B cell (primary cell): Measurements from ENCODE around the gene PHKG2. TPM values are rescaled to one million over a fixed set of nuclear protein-coding genes. Genes with fewer than 3 reads are reported as not detected.

ENCODE experiments used
- ATAC-seq: fragments of 200-7000 bp; cut with Tn5 transposase; one replicate; pipeline ENCODE4 v1.10.0; 2021; ENCODE audit warnings: low read depth, mild to moderate bottlenecking, moderate number of reproducible peaks, moderate library complexity
- CTCF ChIA-PET: fragments of 350-600 bp; sonication (Branson Sonifier 250); formaldehyde crosslinking; loops from one replicate; lab custom pipeline; 2021; ENCODE audit warnings: antibody characterized with exemption, inconsistent platforms; lab: Charles Lee
- POLR2A ChIA-PET: fragments of 350-600 bp; sonication (Branson Sonifier 250); formaldehyde crosslinking; loops from one replicate; lab custom pipeline; 2021; ENCODE audit warnings: antibody characterized with exemption; lab: Charles Lee
- DNase-seq: peaks from one replicate; pipeline ENCODE4 v3.0.0; 2013
- H2AFZ ChIP-seq: 2 replicates; pipeline ENCODE4 v1.6.1; 2012; ENCODE audit warnings: mild to moderate bottlenecking, low read depth, low read length; ENCODE audit not compliant: insufficient read depth, poor library complexity, severe bottlenecking
- H3K27ac ChIP-seq, 2 donors: 1 replicate in 1 of 2; 2 replicates in 1 of 2; pipeline ENCODE4 v1.5.1; 2012 to 2013; ENCODE audit warnings: low read length in 2 of 2, mild to moderate bottlenecking in 2 of 2, moderate library complexity in 1 of 2
- H3K27me3 ChIP-seq, 4 experiments: fragments of 200-600 bp in 1 of 4; sonication (generic) in 1 of 4; replicated peaks in 1 of 4; 1 replicate in 2 of 4; 2 replicates in 2 of 4; pipeline versions ENCODE4 v1.6.1 to v1.7.0; 2013 to 2016; ENCODE audit warnings: low read length in 3 of 4, mild to moderate bottlenecking in 2 of 4, mixed read lengths in 1 of 4, moderate library complexity in 1 of 4; ENCODE audit not compliant: insufficient read depth in 4 of 4, control insufficient read depth in 3 of 4; ENCODE audit errors: control extremely low read depth in 1 of 4
- H3K36me3 ChIP-seq, 2 experiments: replicated peaks in 1 of 2; 1 replicate in 1 of 2; 2 replicates in 1 of 2; pipeline versions ENCODE4 v1.6.1 to v1.7.1; 2013; ENCODE audit warnings: low read length in 1 of 2; ENCODE audit not compliant: insufficient read depth in 2 of 2, control insufficient read depth in 1 of 2; ENCODE audit errors: control extremely low read depth in 1 of 2, extremely low read depth in 1 of 2
- H3K4me1 ChIP-seq, 2 donors: fragments of 200-600 bp in 1 of 2; sonication (generic) in 1 of 2; 1 replicate in 1 of 2; 2 replicates in 1 of 2; pipeline versions ENCODE4 v1.5.1 to v1.6.1; 2013 to 2017; ENCODE audit warnings: low read length in 2 of 2; ENCODE audit not compliant: control insufficient read depth in 2 of 2, insufficient read depth in 2 of 2
- H3K4me2 ChIP-seq: replicated peaks from 2 replicates; pipeline ENCODE3; 2012; ENCODE audit warnings: mild to moderate bottlenecking, low read depth, low read length; ENCODE audit not compliant: poor library complexity, severe bottlenecking
- H3K4me3 ChIP-seq, 5 experiments: fragments of 200-600 bp in 1 of 5; sonication (generic) in 1 of 5; 1 replicate in 3 of 5; 2 replicates in 2 of 5; pipeline versions ENCODE4 v1.5.1 to v1.7.0; 2011 to 2016; ENCODE audit warnings: low read length in 4 of 5, mild to moderate bottlenecking in 4 of 5, low read depth in 2 of 5, control low read depth in 1 of 5, moderate library complexity in 1 of 5; ENCODE audit not compliant: insufficient read depth in 1 of 5; ENCODE audit errors: control extremely low read depth in 1 of 5, extremely low read depth in 1 of 5
- H3K79me2 ChIP-seq: fragments of 200-600 bp; sonication (generic); one replicate; pipeline ENCODE4 v1.6.0; 2016; ENCODE audit warnings: low read length; ENCODE audit not compliant: control insufficient read depth, insufficient read depth
- H3K9ac ChIP-seq: fragments of 200-600 bp; sonication (generic); 2 replicates; pipeline ENCODE4 v1.6.1; 2017; ENCODE audit warnings: mild to moderate bottlenecking, low read length, moderate library complexity
- H3K9me3 ChIP-seq, 3 donors: one replicate each; pipeline versions ENCODE4 v1.6.1 to v1.7.1; 2013; ENCODE audit warnings: low read length in 2 of 3; ENCODE audit not compliant: control insufficient read depth in 2 of 3, insufficient read depth in 1 of 3; ENCODE audit errors: control extremely low read depth in 1 of 3
- H4K20me1 ChIP-seq: 2 replicates; pipeline ENCODE4 v1.6.0; 2012; ENCODE audit warnings: mild to moderate bottlenecking, low read length; ENCODE audit not compliant: insufficient read depth, control insufficient read depth, poor library complexity, severe bottlenecking
- H3K27ac Mint-ChIP-seq: one replicate; pipeline ENCODE4 v1.8.0; 2021; ENCODE audit warnings: mixed read lengths
- H3K27me3 Mint-ChIP-seq: one replicate; pipeline ENCODE4 v1.8.0; 2021; ENCODE audit warnings: mixed read lengths
- H3K4me1 Mint-ChIP-seq: one replicate; pipeline ENCODE4 v1.8.0; 2021; ENCODE audit warnings: mixed read lengths
- H3K4me3 Mint-ChIP-seq: one replicate; pipeline ENCODE4 v1.8.0; 2021; ENCODE audit warnings: mixed read lengths
- H3K9me3 Mint-ChIP-seq: one replicate; pipeline ENCODE4 v1.8.0; 2022; ENCODE audit warnings: mixed read lengths; ENCODE audit not compliant: insufficient read depth
- CTCF ChIP-seq: fragments of 200-600 bp; IDR thresholded peaks from one replicate; pipeline ENCODE4 v1.8.0; 2022; ENCODE audit warnings: antibody characterized with exemption, mild to moderate bottlenecking
- EZH2 ChIP-seq: IDR thresholded peaks from 2 replicates; pipeline ENCODE4 v1.6.1; 2012; ENCODE audit warnings: borderline replicate concordance, low read depth, mild to moderate bottlenecking, moderate library complexity, low read length; ENCODE audit not compliant: insufficient read depth, poor library complexity, severe bottlenecking
- WGBS: methylation state at CpG from one replicate; pipeline ENCODE4 v1.1.5; 2013; ENCODE audit warnings: missing lambda C conversion rate; ENCODE audit not compliant: insufficient coverage; 5-methylcytosine and 5-hydroxymethylcytosine counted together
- intact Hi-C: fragments of 100-400 bp; cut with micrococcal nuclease; formaldehyde crosslinking; loops from one replicate; pipeline ENCODE4 v1.10.0; 2022
- polyA plus RNA-seq: library from polyadenylated mRNA; depleted of rRNA; stranded (reverse); fragments of >200 nt; gene quantifications from 2 replicates; pipeline ENCODE4 v1.2.3, GENCODE V29; 2012
- total RNA-seq, 2 donors: library from RNA; stranded (reverse); fragments of 120-200 nt in 1 of 2; gene quantifications; 1 replicate in 1 of 2; 2 replicates in 1 of 2; pipeline versions ENCODE4 v1.2.3 to v1.2.4, GENCODE V29; 2013 to 2022

PHKG2 gene
- total and polyA plus RNA-seq, 2 donors (not counting 1 experiment from before 2014, with no cell fraction given) = 55.7 to 80.8 TPM

- Histone ChIP-seq H3K36me3 (peaks cover 2 to 69% of the 10 kb centered on the region in 2 experiments), H2AFZ (no peak overlapping the region), H3K4me3 (no peak overlapping the region), H3K9me3 (no peaks in the 10 kb centered on the region), H3K79me2 (peaks cover 31% of the 10 kb centered on the region), H3K4me1 (no peaks in the 10 kb centered on the region), H3K4me2 (no peak overlapping the region), H3K27ac (no peak overlapping the region), H3K27me3 (no peaks in the 10 kb centered on the region), H4K20me1 (peaks cover 31% of the 10 kb centered on the region), H3K9ac (no peak overlapping the region)
- no peak overlapping the region for H3K27ac Mint-ChIP-seq
- H3K9me3 Mint-ChIP-seq = no peaks in the 10 kb centered on the region
- 94% methylated on average over 15 of the region's 25 CpGs for WGBS
- no peak overlapping the region for H3K4me3 Mint-ChIP-seq
- POLR2A ChIA-PET = no interaction called here
- CTCF ChIA-PET = no interaction called here
- TF ChIP-seq EZH2 (no peak), CTCF (no peak)
- H3K27me3 Mint-ChIP-seq = no peaks in the 10 kb centered on the region
- DNase-seq (no peak), ATAC-seq (no peak)
- intact Hi-C loops = no loop called here
- H3K4me1 Mint-ChIP-seq = peaks cover 5% of the 10 kb centered on the region
These were observed 10.2 kb upstream of the PHKG2 start for GRCh38 chr16:30737794-30738648.
